HG02970 (cell line): ENCODE measurements around the gene KATNIP.

ENCODE experiments used
- ATAC-seq: cut with Tn5 transposase; IDR thresholded peaks from one replicate; pipeline ENCODE4 v1.9.1; 2021; ENCODE audit warnings: mild to moderate bottlenecking, moderate library complexity, moderate number of reproducible peaks; ENCODE audit not compliant: unreplicated experiment, low FRiP score

Gene KATNIP

DNA sequence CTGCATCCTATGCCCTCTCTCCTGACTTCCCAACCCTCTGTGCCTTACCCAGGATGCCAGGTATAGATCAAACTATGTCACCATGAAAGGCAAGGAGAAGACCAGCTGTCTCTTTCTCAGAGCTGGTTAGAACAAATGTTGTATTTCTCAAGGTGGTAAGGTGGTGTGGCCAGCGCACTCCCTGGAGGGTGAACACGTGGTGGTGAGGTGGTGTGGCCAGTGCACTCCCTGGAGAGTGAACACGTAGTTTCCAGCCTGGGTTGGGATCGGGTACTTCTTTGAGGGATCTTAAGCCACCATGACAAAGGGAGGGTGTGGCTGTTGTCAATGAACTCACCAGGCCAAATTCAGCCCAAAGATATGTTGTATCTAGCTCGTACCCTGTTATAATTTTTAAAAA, 26.8 kb downstream of the KATNIP start:
- ATAC-seq = no peak

DNA sequence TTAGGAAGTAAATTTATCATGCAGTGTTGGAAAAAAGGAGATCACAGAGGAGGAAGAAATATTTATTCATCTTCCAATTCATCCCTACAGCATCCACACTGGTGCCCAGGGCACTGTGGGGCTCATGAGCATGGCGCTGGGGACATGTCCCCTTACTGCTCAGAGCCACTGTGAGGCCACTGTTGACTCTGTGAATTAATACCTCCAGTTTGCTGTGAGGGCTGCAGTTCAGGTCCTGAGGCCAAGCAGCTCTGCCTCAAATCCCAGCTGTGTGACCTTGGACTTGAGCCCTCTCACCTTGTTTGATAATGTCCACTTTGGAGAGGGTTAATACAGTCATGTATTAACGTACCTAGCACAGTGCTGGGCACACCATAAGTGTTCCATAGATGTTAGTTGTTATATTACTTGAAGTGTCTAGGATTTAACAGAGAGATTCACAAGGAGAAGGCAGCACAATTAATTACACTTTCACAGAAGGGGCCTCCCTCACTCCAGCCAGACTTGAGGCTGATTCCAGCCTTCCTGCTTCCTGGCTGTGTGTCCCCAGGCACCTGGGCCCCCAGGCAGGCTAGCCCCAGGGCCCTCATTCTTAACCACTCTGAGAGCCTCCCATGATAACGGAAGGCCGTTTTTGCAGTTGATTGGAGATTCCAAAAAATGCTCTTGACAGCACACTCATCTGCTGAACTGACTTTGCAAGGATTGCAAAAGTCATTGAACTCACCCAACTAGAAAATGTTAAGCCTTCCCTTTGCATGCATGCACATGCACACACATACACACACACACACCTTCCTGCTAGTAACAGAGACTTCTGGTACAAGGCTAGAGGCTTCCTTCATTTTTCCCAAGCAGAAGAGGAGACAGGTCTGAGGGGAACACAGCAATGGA, 29.4 kb downstream of the KATNIP start:
- no peak for ATAC-seq

DNA sequence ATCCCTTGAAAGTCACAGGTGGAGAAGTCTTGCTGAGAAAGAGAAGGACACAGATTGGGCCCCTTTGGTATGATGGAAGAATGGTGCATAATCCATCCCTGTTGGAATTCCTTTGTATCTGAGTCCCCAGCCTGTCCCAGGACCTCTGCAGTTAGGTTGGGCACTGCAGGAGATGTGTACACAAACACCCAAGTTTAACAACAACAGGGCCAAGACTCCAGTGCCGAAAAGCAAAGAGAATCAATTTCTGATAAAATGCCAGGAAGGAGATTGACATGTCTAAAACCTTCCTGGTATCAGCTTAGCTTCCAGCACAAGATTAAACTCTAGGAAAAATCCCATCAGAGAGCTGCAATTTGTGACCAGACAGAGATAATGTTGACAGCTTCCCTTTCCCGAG, 32.9 kb downstream of the KATNIP start:
- no peak for ATAC-seq

DNA sequence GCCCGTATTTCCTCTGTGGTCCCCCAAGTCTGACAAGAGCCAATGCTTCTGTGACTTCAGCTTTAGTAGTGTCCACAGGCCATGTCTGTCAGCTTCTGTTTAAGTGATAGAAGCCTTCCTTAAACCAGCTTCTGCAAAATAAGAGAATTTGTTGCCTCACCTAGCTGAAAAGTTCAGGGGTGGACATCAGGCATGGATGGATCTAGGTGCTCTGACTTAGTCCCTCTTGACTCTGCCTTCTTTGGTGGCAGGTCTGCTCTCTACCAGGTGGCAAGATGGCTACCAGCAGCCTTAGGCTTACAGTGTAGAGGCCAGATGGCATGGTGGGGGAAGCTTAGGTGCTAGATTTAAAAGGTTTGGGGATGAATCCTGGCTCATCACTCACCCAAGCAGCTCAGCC, 33.7 kb downstream of the KATNIP start:
- no peak for ATAC-seq

DNA sequence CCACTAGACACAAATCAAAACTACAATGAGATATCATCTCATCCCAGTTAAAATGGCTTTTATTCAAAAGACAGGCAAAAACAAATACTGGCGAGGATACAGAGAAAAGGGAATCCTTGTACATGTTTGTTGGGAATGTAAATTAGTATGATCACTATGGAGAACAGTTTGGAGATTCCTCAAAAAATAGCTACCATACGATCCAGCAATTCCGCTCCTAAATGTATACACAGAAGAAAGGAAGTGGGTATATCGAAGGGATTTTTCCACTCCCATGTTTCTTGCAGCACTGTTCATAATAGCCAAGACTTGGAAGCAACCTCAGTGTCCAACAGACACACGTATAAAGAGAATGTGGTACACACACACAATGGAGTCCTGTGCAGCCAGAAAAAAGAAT, 35.3 kb downstream of the KATNIP start:
- no peak for ATAC-seq

DNA sequence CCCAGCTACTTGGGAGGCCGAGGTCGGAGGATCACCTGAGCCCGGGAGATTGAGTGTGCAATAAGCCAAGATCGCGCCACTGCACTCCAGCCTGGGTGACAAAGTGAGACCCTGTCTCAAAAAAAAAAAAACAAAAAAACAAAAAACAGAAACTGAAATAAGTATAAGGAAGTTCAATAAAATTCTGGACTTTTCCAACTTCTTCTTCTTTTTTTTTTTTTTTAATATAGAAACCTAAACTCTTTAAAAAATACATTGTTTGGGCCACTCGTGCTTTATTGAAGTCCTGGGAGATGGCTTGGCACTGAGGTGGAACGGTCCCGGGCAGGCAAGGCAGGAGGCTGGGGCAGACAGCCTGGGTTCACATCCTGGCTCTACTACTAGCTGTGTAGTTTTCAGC, 36.8 kb downstream of the KATNIP start:
- no peak for ATAC-seq

DNA sequence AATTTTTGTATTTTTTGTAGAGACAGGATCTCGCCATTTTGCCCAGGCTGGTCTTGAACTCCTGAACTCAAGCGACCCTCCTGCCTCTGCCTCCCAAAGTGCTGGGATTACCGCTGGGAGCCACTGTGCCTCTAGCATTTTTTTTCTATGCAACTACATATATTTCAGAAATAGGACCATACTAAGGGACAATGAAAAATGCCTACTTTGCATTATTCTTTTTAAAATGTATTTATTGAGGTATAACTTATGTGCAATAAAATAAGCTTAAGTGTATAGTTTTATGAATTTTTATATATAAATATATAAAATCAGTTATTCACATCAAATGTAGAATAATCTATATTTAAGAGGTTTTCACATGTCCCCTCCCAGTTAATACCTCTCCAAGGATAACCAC, 38.1 kb downstream of the KATNIP start:
- no peak for ATAC-seq

DNA sequence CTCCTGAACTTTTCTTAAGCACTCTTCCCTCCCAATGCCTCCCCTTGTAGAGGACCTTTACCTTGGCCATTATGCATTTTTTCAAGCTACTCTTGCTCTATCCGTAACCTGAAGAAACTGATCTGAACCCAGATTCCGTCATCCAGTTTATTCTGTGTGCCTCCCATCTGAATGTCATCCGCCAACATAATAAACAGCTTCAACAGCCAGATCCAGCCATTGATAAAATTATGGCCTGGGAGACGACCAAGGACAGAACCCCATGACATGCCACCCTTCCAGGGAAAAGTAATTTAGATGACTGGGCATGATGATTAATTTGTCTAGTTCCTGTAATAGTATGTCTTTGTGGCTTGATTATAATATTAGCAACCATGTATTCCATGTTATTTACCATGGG, 41.9 kb downstream of the KATNIP start:
- ATAC-seq = no peak

DNA sequence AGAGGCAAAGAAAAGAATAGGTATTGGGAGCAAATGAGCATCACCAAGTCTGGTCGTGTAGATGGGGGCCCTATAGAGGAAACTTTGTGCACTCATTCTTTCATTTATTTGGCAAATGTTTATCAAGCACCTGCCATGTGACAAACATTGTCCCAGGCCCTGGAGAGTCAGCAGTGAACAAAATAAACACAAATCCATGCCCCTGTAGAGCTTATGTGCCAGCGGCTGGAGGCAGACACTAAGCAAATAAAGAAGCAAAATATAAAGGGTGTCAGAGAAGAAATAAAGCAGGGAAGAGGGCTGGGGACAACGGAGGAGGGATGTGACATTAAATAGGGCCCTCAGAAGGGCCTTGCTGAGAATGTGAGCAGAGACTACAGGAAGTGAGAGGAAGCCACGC, 45.5 kb downstream of the KATNIP start:
- no peak for ATAC-seq

DNA sequence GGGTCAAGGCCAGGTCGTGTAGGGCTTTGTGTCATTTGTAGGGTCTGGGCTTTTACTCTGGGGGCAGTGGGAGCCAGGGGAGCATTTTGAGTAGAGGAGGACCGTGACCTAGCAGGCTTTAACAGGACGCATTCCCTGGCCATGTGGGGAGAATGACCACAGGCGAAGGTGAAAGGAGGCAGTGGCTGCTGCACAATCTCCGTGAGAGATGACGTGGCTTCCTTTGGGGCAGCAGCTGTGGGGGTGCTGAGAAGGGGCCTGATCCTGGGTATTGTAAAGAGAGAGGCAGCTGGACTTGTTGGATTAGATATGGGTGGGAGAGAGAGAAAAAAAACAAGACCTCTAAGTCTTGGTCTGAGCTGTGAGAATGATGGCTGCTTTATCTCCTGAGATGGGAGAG, 46.0 kb downstream of the KATNIP start:
- no peak for ATAC-seq

DNA sequence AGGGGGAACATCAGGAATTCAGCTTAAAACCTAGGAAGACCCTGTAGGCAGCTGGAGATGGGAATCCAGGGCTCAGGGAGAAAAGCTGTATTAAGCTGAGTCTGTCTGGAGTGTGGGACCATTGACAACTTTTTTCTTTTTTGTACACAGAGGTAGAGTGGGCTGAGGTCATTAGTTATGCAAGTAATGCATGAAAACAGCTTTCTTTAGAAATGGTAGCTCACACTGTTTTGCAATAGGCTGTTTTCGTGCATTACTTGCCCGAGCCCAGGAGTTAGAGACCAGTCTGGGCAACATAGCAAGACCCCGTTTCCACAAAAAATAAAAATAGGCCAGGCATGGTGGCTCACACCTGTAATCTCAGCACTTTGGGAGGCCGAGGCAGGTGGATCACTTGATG, 46.5 kb downstream of the KATNIP start:
- no peak for ATAC-seq

DNA sequence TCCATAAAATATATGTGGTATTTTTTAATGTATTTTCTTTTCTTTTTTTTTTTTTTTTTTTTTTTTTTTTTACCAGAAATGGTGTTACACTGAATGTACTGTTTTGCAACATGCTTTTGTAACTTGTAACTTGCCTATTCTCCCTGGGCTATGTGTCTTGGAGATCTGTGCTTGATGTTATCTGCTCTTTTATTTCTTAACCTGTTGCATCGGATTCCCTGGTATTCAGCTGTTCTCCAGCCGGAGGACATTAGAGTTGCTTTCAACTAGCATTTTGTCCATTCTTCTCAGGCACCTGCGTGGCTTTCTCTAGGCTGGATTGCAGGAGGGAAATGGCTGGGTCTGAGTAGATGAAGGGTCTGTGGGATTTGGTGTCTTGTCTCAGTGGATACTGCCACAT, 47.4 kb downstream of the KATNIP start:
- ATAC-seq = no peak

DNA sequence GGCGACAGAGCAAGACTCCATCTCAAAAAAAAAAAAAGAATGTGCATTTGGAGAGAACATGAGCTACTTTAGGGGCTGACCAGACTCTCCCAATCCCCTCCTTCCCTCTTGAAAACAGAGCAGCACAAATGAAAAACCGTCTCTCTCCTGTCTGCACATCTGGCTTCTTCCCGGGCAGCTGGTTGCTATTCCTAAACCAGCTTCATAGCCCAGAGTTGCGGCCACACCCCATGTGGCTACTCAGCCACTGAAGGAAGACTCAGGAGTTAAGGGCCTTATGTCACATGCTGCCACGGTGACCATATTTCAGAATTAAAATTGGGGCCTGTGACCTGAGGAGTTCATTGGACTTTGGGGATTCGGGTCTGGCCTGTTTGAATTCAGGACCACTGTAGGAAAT, 48.3 kb downstream of the KATNIP start:
- no peak for ATAC-seq

DNA sequence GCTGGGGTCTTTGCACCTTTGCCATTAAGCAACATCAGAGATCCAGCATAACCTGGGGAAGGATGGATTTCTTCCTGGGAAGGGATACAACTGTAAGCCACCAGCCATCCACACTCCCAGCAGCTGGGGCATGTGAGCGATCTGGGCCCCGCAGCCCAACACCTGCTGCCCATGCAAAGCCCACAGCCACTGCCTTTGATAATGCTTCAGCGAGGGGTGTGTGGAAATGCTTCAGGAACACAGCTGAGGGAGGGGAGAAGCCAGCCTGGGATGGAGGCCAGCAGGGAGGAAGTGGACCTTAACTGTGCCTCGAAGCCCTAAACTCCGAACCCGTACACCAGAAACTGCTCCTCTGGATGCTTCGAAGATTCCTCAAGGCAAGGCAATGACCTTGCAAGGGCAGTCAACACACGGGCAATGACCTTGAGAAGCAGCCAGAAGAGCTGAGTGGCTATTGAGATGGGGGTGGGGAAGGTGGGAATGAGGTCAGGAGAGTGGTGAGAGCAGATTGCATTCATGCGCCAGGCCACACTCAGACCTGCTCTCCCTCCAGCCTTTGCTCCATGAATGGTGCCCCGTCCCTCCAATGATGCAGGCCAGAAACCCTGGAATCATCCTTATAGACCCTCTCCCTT, 49.1 kb downstream of the KATNIP start:
- no peak for ATAC-seq

DNA sequence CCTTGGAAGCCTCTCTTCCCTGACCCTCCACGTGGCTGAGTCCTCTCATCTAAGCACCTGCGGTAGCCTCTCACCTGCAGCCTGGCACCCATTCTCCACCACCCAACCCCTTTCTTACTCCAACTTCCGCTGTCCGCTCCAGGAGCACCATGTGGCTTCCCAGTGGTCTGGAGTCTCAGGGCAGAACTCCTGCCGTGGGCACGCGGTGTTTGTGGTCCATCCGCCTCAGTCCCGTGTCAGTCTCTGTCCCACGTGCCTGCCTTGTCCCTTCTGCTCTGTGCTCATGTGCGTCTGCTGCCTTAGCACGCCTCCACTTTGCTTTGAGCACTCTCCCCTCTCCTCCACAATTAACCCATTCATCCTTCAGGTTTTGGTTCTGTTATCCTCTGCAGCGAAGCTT, 49.7 kb downstream of the KATNIP start:
- no peak for ATAC-seq
